HFFc6 (cell line): ENCODE measurements around the gene SSTR3. TPM values are rescaled to one million over a fixed set of nuclear protein-coding genes. Genes with fewer than 3 reads are reported as not detected.

ENCODE experiments used
- DNase-seq: peaks from one replicate; pipeline ENCODE4 v3.0.0-alpha.2; 2018
- H3K27ac Mint-ChIP-seq: 2 replicates; pipeline ENCODE4 v1.8.0; 2020; ENCODE audit warnings: mild to moderate bottlenecking, mixed read lengths
- H3K27me3 Mint-ChIP-seq: 2 replicates; pipeline ENCODE4 v1.8.0; 2021; ENCODE audit warnings: mild to moderate bottlenecking, moderate library complexity, mixed read lengths; ENCODE audit not compliant: insufficient read depth
- H3K36me3 Mint-ChIP-seq: 2 replicates; pipeline ENCODE4 v1.8.0; 2021; ENCODE audit warnings: low read depth, mixed read lengths
- H3K4me1 Mint-ChIP-seq: 2 replicates; pipeline ENCODE4 v1.8.0; 2020; ENCODE audit warnings: low read depth, mixed read lengths
- H3K4me3 Mint-ChIP-seq: 2 replicates; pipeline ENCODE4 v1.8.0; 2020; ENCODE audit warnings: mild to moderate bottlenecking, moderate library complexity, mixed read lengths
- H3K9me3 Mint-ChIP-seq: 2 replicates; pipeline ENCODE4 v1.8.0; 2020; ENCODE audit warnings: mild to moderate bottlenecking, mixed read lengths
- total RNA-seq, 6 experiments: library from RNA; stranded (reverse); fragmentation: NEBNext Ultra II Directional; extraction: Animal tissue kit (Norgen Biotek cat#: 25700); gene quantifications; 2 replicates in 1 of 6; 3 replicates in 5 of 6; pipeline ENCODE4 v1.2.3, GENCODE V29; 2021
- TF ChIP-seq, protein P1 (sequence below): fragments of 200-600 bp; sonication (generic); IDR thresholded peaks from 2 replicates; pipeline ENCODE4 v1.5.0; 2021; ENCODE audit warnings: antibody characterized with exemption, mild to moderate bottlenecking

Gene SSTR3
- total RNA-seq, 6 experiments from 2014 or later, result not detected

GRCh38 chr22:37162221-37163095 is 49.8 kb downstream of the SSTR3 start:
- Mint-ChIP-seq H3K27ac (no peak overlapping the region), H3K36me3 (peaks cover 4% of the 10 kb centered on the region; the same call in 1 of the 2 replicates), H3K4me1 (peaks cover 14% of the 10 kb centered on the region), H3K27me3 (peaks cover 19% of the 10 kb centered on the region), H3K9me3 (peaks cover 9% of the 10 kb centered on the region), H3K4me3 (no peak overlapping the region)
- TF ChIP-seq, protein P1, sequence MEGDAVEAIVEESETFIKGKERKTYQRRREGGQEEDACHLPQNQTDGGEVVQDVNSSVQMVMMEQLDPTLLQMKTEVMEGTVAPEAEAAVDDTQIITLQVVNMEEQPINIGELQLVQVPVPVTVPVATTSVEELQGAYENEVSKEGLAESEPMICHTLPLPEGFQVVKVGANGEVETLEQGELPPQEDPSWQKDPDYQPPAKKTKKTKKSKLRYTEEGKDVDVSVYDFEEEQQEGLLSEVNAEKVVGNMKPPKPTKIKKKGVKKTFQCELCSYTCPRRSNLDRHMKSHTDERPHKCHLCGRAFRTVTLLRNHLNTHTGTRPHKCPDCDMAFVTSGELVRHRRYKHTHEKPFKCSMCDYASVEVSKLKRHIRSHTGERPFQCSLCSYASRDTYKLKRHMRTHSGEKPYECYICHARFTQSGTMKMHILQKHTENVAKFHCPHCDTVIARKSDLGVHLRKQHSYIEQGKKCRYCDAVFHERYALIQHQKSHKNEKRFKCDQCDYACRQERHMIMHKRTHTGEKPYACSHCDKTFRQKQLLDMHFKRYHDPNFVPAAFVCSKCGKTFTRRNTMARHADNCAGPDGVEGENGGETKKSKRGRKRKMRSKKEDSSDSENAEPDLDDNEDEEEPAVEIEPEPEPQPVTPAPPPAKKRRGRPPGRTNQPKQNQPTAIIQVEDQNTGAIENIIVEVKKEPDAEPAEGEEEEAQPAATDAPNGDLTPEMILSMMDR, result no peak
- DNase-seq, result no peak

DNA sequence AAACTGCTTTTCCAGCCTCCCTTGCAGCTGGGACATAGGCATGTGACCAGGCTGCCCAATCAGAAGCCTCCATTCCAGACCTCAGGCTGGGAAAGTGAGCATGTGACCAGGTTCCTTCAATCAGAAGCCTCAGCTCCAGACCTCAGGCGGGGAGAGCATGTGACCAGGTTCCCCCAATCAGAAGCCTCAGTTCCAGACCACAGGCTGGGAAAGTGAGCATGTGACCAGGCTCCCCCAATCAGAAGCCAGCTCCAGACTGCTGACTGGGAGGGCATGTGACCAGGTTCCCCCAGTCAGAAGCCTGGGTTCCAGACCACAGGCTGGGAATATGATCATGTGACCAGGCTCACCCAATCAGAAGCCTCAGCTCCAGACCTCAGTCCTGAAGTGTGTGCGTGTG is 50.8 kb downstream of the SSTR3 start:
- no peak overlapping the region for H3K27ac Mint-ChIP-seq
- no peak overlapping the region for H3K4me3 Mint-ChIP-seq
- peaks cover 19% of the 10 kb centered on the region for H3K27me3 Mint-ChIP-seq
- H3K4me1 Mint-ChIP-seq, result peaks cover 13% of the 10 kb centered on the region
- H3K36me3 Mint-ChIP-seq, result peaks cover 4% of the 10 kb centered on the region; the same call in 1 of the 2 replicates
- TF ChIP-seq, protein P1, result no peak
- H3K9me3 Mint-ChIP-seq, result peaks cover 9% of the 10 kb centered on the region
- no peak for DNase-seq

- no peak for DNase-seq
- H3K36me3 Mint-ChIP-seq, result peaks cover 14% of the 10 kb centered on the region
- H3K9me3 Mint-ChIP-seq, result peaks cover 19% of the 10 kb centered on the region
- no peak overlapping the region for H3K27ac Mint-ChIP-seq
- TF ChIP-seq, protein P1, result 0 out of 2 replicates have a peak, but pooled peaks have one; percentile 6
- peaks cover 19% of the 10 kb centered on the region for H3K27me3 Mint-ChIP-seq
- H3K4me3 Mint-ChIP-seq, result no peak overlapping the region
- peaks cover 21% of the 10 kb centered on the region for H3K4me1 Mint-ChIP-seq
Measured at GRCh38 chr22:37160027-37160426, 52.2 kb downstream of the SSTR3 start.

DNA sequence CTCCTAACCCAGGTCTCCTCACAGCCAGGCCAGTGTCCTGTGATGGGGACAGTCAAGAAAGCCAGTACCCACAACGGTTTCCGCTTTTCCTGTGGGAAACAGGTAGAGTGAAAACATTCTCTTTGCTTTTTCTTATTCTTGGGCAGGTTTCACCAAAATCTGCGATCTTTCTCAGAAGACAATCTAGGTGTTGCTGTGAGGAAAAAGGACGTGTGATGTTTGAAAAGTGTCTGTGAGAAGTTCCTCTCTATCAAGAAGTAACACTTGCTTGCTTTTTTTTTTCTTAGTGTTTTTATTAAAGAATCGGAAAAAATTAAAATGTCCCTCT is 53.4 kb downstream of the SSTR3 start:
- H3K27ac Mint-ChIP-seq, result no peak overlapping the region
- TF ChIP-seq, protein P1, result no peak
- H3K9me3 Mint-ChIP-seq, result peaks cover 24% of the 10 kb centered on the region
- peaks cover 21% of the 10 kb centered on the region for H3K4me1 Mint-ChIP-seq
- H3K4me3 Mint-ChIP-seq, result no peak overlapping the region
- H3K36me3 Mint-ChIP-seq, result peaks cover 16% of the 10 kb centered on the region
- no peak for DNase-seq
- peaks cover 21% of the 10 kb centered on the region for H3K27me3 Mint-ChIP-seq

DNA sequence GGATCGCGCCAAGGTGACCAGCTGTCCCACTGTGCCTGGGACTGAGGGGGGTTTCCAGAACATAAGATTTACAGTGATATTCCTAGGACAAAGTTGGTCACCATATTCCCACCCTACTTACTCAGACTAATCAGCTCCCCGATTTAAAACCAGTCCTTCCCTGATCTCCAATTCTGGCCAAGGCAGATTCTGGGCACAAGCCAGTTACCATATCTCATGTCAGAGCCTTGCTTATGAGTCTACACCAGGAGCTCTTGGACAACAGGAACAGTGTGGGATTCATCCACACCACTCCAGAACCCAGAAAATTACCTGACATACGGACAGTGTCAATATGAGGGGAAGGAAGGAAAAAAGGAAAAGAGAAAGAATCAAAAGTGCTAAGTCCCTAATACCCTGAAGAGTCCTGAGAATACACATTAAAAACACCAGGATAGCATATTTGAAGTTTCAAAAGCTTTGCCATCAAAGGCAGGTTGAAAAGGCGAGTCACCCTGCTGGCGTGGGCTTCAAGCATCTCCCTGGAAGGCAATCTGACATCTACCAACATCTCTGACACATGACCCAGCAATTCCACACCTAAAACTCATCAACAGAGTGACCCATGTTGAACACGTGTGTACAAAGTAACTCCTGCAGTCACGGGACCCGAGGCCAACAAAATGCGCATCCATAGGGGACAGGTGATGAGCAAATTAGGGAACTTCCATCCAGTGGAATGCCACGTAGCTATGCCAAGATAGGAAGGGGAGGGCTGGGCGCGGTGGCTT is 54.6 kb downstream of the SSTR3 start:
- Mint-ChIP-seq H3K36me3 (peaks cover 16% of the 10 kb centered on the region), H3K4me3 (no peak overlapping the region), H3K9me3 (peaks cover 24% of the 10 kb centered on the region), H3K4me1 (peaks cover 21% of the 10 kb centered on the region), H3K27me3 (peaks cover 26% of the 10 kb centered on the region), H3K27ac (no peak overlapping the region)
- peak; percentile 22 for DNase-seq
- TF ChIP-seq, protein P1, result no peak
